Measurements from ENCODE around the gene CABLES1.

The CABLES1 gene

DNA sequence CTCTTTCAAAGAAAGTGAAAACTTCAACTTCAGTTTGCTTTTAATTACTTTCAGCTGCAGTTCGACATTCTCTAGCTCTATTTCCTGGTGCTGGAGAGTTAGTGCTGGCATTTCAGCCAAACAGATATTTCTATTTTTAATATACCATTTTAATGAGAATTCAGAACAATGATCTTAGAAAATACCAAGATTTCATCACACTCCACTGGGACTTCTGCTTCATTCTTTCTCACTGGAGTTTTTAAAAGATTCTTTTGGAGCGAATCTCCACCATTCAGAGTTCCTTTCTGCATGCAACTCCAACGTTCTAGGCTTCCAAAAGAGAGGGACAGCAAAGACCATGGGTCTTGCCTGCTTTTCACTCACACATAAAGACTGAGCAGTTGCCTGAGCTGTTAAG is 94.2 kb downstream of the CABLES1 start:
- TF ChIP-seq, protein P1, sequence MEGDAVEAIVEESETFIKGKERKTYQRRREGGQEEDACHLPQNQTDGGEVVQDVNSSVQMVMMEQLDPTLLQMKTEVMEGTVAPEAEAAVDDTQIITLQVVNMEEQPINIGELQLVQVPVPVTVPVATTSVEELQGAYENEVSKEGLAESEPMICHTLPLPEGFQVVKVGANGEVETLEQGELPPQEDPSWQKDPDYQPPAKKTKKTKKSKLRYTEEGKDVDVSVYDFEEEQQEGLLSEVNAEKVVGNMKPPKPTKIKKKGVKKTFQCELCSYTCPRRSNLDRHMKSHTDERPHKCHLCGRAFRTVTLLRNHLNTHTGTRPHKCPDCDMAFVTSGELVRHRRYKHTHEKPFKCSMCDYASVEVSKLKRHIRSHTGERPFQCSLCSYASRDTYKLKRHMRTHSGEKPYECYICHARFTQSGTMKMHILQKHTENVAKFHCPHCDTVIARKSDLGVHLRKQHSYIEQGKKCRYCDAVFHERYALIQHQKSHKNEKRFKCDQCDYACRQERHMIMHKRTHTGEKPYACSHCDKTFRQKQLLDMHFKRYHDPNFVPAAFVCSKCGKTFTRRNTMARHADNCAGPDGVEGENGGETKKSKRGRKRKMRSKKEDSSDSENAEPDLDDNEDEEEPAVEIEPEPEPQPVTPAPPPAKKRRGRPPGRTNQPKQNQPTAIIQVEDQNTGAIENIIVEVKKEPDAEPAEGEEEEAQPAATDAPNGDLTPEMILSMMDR (conservative IDR thresholded peaks at IDR 0.05; ENCODE audit: low read depth) = no peak
- ChIA-PET POLR2A (ENCODE audit: low non-redundant PET) (no interaction called here), CTCF (interaction anchor here (0.8 kb wide), 1 partner anchor 186 kb away, joined by 3 read pairs; no protein-coding TSS in a partner anchor)

DNA sequence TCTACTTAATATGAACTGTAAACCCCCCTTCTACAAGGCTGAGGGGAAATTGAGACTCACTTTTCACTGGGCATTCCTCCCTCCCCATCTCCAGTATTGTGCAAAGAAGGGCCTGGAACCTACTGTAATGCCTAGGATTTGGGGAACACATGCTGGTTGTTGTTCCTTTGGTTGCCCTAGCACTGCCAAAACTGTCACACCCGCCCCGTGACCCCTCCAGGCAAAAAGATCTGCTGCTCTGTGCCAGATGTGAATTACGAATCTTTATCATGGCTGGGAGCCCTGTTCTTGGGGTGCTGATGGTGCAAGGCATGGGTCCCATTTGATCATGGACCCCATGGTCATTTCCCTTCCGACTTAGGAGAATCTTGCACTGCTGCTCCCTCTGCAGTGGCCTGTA is 95.4 kb downstream of the CABLES1 start:
- DNase-seq (ENCODE audit: low spot score) = no peak
- CTCF ChIA-PET = no interaction called here
- TF ChIP-seq, protein P1 (conservative IDR thresholded peaks at IDR 0.05; ENCODE audit: low read depth) = no peak
- POLR2A ChIA-PET (ENCODE audit: low non-redundant PET) = no interaction called here
- no peak overlapping the region for H3K27ac ChIP-seq

More for the DNA sequence above, 94.2 kb downstream of the CABLES1 start:
- H3K27ac ChIP-seq = no peak overlapping the region
- no peak for DNase-seq (ENCODE audit: low spot score)

DNA sequence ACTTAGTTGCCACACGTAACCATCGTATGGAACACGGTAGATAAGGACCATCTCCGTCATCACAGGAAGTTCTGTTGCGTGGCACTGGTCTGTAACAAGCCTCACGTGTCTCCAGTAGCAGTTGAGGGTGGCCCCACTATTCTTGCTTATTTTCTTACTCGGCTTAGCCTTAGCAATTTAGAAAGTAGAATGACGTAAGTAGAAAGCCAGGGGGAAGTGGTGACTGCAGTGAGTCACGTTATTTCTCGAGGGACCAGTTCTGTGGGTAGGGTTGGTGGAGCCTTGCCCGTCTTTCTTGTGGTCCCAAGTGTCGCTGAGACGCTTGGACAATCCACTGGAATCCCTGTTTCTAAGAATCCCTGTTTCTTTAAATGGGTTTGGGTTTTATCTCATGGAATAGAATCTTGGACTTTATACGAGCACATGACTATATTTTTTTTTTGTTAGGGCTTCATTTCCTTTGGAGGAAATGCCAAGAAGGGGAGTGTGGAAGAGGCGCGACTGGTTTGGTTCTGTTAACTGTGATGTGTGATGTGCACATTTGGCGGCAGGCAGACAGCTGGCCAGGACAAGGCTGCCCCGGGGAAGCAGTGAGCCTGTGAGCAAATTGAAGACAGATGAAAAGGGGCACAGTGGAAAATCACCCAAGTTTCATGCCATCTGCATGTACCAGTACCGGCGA is 96.2 kb downstream of the CABLES1 start:
- peak; percentile 34 for DNase-seq (ENCODE audit: low spot score)
- ChIA-PET POLR2A (ENCODE audit: low non-redundant PET) (no interaction called here), CTCF (no interaction called here)
- no peak overlapping the region for H3K27ac ChIP-seq
- TF ChIP-seq, protein P1 (conservative IDR thresholded peaks at IDR 0.05; ENCODE audit: low read depth) = no peak

DNA sequence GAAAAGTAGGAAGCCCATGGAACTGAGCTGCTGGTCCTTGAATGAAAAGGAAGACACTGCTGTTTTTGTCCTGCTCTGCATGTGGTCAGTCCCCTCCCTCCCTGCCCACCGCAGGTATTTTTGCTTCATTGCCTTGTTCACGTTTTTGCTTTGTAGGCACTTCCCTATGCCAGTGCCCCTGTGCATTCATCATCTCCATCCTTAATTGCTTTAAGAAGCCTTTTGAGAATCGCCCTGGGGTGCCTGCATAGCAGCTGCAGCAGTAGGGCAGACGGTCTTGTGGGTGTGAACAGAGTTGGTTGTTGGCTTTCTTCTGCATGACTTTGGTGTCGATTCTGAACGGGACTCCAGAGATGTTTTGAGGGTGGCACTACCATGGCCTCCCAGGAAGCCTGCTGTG is 97.0 kb downstream of the CABLES1 start:
- ChIA-PET POLR2A (ENCODE audit: low non-redundant PET) (no interaction called here), CTCF (no interaction called here)
- TF ChIP-seq, protein P1 (conservative IDR thresholded peaks at IDR 0.05; ENCODE audit: low read depth) = no peak
- no peak for DNase-seq (ENCODE audit: low spot score)
- no peak overlapping the region for H3K27ac ChIP-seq

DNA sequence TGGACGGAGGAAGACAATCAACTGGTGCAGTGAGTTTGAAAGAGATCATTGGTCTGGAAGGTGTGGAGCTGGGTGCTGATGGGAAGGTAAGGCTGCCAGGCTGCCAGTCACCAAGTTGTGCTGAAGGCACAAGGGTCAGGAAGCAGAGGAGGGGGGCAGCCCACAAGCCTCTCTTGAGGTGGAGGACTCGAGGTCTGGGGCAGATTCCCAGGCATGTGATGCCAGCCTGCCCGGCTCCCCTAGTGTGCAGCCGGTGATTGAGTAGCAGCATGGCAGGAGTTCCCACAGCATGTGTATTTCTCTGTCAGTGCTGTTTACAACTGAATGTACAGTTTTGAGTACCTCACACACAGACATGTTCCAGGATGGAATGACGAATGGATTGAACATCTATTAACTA is 99.3 kb downstream of the CABLES1 start:
- POLR2A ChIA-PET (ENCODE audit: low non-redundant PET) = no interaction called here
- H3K27ac ChIP-seq = no peak overlapping the region
- DNase-seq (ENCODE audit: low spot score) = no peak
- CTCF ChIA-PET = no interaction called here
- TF ChIP-seq, protein P1 (conservative IDR thresholded peaks at IDR 0.05; ENCODE audit: low read depth) = no peak

DNA sequence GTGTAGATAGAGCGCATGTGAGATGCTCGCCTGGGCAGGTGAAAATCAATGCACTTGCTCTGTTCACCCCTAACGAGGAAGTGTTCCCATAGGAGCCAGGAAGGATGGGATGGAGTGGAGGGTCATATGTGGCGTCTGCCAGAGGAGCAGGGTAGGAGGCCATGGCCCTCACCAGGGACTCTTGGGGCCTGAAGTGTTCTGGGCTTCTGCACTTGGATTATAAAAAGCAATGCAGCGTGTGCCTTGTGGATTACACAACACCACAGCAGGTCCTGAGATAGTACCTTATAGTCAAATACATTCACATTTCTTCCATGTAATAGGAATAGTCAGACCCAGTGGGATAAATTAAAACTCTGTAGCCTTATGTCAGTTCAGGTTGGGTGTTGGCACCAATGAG is 100.1 kb downstream of the CABLES1 start:
- POLR2A ChIA-PET (ENCODE audit: low non-redundant PET) = no interaction called here
- TF ChIP-seq, protein P1 (conservative IDR thresholded peaks at IDR 0.05; ENCODE audit: low read depth) = no peak
- DNase-seq (ENCODE audit: low spot score) = no peak
- CTCF ChIA-PET = no interaction called here
- no peak overlapping the region for H3K27ac ChIP-seq
